H9 (cell line): ENCODE results near the gene SMAD3. TPM values are rescaled to one million over a fixed set of nuclear protein-coding genes. Genes with fewer than 3 reads are reported as not detected.

ENCODE experiments used
- DNase-seq: peaks from one replicate; pipeline ENCODE4 v3.0.0-alpha.2; 2017
- H2AFZ ChIP-seq: one replicate; pipeline ENCODE4 v1.6.1; 2013; ENCODE audit warnings: mild to moderate bottlenecking, low read length, control low read depth, moderate library complexity
- H2AK5ac ChIP-seq: 2 replicates; pipeline ENCODE4 v1.6.1; 2013; ENCODE audit warnings: low read length, control low read depth, mixed read lengths; ENCODE audit not compliant: insufficient read length
- H2BK120ac ChIP-seq: one replicate; pipeline ENCODE4 v1.6.1; 2013; ENCODE audit warnings: low read depth, mild to moderate bottlenecking, low read length, control low read depth, inconsistent platforms; ENCODE audit not compliant: poor library complexity, severe bottlenecking
- H2BK12ac ChIP-seq: 2 replicates; pipeline ENCODE4 v1.6.1; 2013; ENCODE audit warnings: low read length, control low read depth, mixed read lengths, low read depth; ENCODE audit not compliant: insufficient read length
- H2BK15ac ChIP-seq: 2 replicates; pipeline ENCODE4 v1.6.1; 2013; ENCODE audit warnings: low read depth, low read length, control low read depth
- H2BK20ac ChIP-seq: one replicate; pipeline ENCODE4 v1.6.1; 2013; ENCODE audit warnings: low read depth, mild to moderate bottlenecking, low read length, control low read depth, inconsistent platforms; ENCODE audit not compliant: poor library complexity, severe bottlenecking
- H2BK5ac ChIP-seq: 2 replicates; pipeline ENCODE4 v1.6.1; 2013; ENCODE audit warnings: low read length, control low read depth, mixed read lengths; ENCODE audit not compliant: insufficient read length
- H3K14ac ChIP-seq: 2 replicates; pipeline ENCODE4 v1.6.1; 2013; ENCODE audit warnings: low read length, control low read depth; ENCODE audit not compliant: insufficient read depth
- H3K18ac ChIP-seq: 2 replicates; pipeline ENCODE4 v1.6.1; 2013; ENCODE audit warnings: low read depth, mild to moderate bottlenecking, mixed read lengths, low read length, control low read depth; ENCODE audit not compliant: insufficient read length
- H3K23ac ChIP-seq: 2 replicates; pipeline ENCODE4 v1.6.1; 2013; ENCODE audit warnings: low read length, control low read depth, mixed read lengths, low read depth; ENCODE audit not compliant: insufficient read length
- H3K23me2 ChIP-seq: 2 replicates; pipeline ENCODE4 v1.6.1; 2013; ENCODE audit warnings: low read depth, mild to moderate bottlenecking, mixed read lengths, low read length, control low read depth; ENCODE audit not compliant: insufficient read length, poor library complexity, severe bottlenecking
- H3K27ac ChIP-seq: 2 replicates; pipeline ENCODE4 v1.5.1; 2013; ENCODE audit warnings: low read length, control low read depth, mixed read lengths, low read depth; ENCODE audit not compliant: insufficient read length
- H3K27me3 ChIP-seq: 2 replicates; pipeline ENCODE4 v1.6.1; 2013; ENCODE audit warnings: low read length, control low read depth, inconsistent platforms; ENCODE audit not compliant: insufficient read depth
- H3K4ac ChIP-seq: 2 replicates; pipeline ENCODE4 v1.6.1; 2013; ENCODE audit warnings: low read depth, mild to moderate bottlenecking, control low read depth, inconsistent platforms, low read length, moderate library complexity
- H3K4me1 ChIP-seq: 2 replicates; pipeline ENCODE4 v1.6.1; 2013; ENCODE audit warnings: low read length, control low read depth, inconsistent platforms; ENCODE audit not compliant: insufficient read depth
- H3K4me2 ChIP-seq: 2 replicates; pipeline ENCODE4 v1.6.1; 2013; ENCODE audit warnings: low read length, control low read depth, mixed read lengths; ENCODE audit not compliant: insufficient read length, insufficient read depth
- H3K56ac ChIP-seq: 2 replicates; pipeline ENCODE4 v1.6.1; 2013; ENCODE audit warnings: low read depth, mild to moderate bottlenecking, mixed read lengths, low read length, control low read depth; ENCODE audit not compliant: insufficient read length
- H3K79me1 ChIP-seq: 2 replicates; pipeline ENCODE4 v1.6.1; 2013; ENCODE audit warnings: low read depth, mild to moderate bottlenecking, moderate library complexity, low read length, control low read depth, inconsistent platforms; ENCODE audit not compliant: insufficient read depth, poor library complexity, severe bottlenecking
- H3K79me2 ChIP-seq: 2 replicates; pipeline ENCODE4 v1.6.1; 2013; ENCODE audit warnings: low read length, control low read depth, inconsistent platforms; ENCODE audit not compliant: insufficient read depth
- H3K9ac ChIP-seq: 2 replicates; pipeline ENCODE4 v1.6.1; 2013; ENCODE audit warnings: low read length, control low read depth, mixed read lengths; ENCODE audit not compliant: insufficient read length; ENCODE audit errors: extremely low read depth
- H3K9me3 ChIP-seq: one replicate; pipeline ENCODE4 v1.6.1; 2013; ENCODE audit warnings: low read depth, low read length, inconsistent platforms; ENCODE audit not compliant: control insufficient read depth
- H3T11ph ChIP-seq: one replicate; pipeline ENCODE4 v1.6.1; 2013; ENCODE audit warnings: mild to moderate bottlenecking, low read length, control low read depth, inconsistent platforms
- H4K20me1 ChIP-seq: one replicate; pipeline ENCODE4 v1.6.1; 2013; ENCODE audit not compliant: control insufficient read depth, insufficient read length, insufficient read depth
- H4K5ac ChIP-seq: 2 replicates; pipeline ENCODE4 v1.6.1; 2013; ENCODE audit warnings: low read depth, mild to moderate bottlenecking, mixed read lengths, low read length, control low read depth; ENCODE audit not compliant: insufficient read length
- H4K8ac ChIP-seq: replicated peaks from 2 replicates; pipeline ENCODE4 v1.6.1; 2013; ENCODE audit warnings: low read length, control low read depth, mixed read lengths, low read depth; ENCODE audit not compliant: insufficient read length
- H4K91ac ChIP-seq: 2 replicates; pipeline ENCODE4 v1.6.1; 2013; ENCODE audit warnings: low read depth, mild to moderate bottlenecking, moderate library complexity, mixed read lengths, low read length, control low read depth; ENCODE audit not compliant: insufficient read length
- H3K27ac Mint-ChIP-seq, 3 experiments: 2 replicates in 2 of 3; 3 replicates in 1 of 3; pipeline ENCODE4 v1.8.0; 2020 to 2021; ENCODE audit warnings: mixed read lengths in 3 of 3, mild to moderate bottlenecking in 1 of 3, moderate library complexity in 1 of 3
- H3K27me3 Mint-ChIP-seq: 2 replicates; pipeline ENCODE4 v1.8.0; 2021; ENCODE audit warnings: low read depth, mild to moderate bottlenecking, moderate library complexity, mixed read lengths
- H3K36me3 Mint-ChIP-seq, 3 experiments: 2 replicates in 2 of 3; 3 replicates in 1 of 3; pipeline ENCODE4 v1.8.0; 2020 to 2021; ENCODE audit warnings: low read depth in 3 of 3, mixed read lengths in 3 of 3; ENCODE audit not compliant: insufficient read depth in 1 of 3
- H3K4me1 Mint-ChIP-seq, 2 experiments: 2 replicates each; pipeline ENCODE4 v1.8.0; 2020; ENCODE audit warnings: mixed read lengths in 2 of 2
- H3K4me3 Mint-ChIP-seq, 2 experiments: 2 replicates in 1 of 2; 3 replicates in 1 of 2; pipeline ENCODE4 v1.8.0; 2020 to 2021; ENCODE audit warnings: mild to moderate bottlenecking in 2 of 2, mixed read lengths in 2 of 2, moderate library complexity in 1 of 2
- H3K9me3 Mint-ChIP-seq, 2 experiments: 2 replicates in 1 of 2; 3 replicates in 1 of 2; pipeline ENCODE4 v1.8.0; 2020; ENCODE audit warnings: mild to moderate bottlenecking in 2 of 2, mixed read lengths in 2 of 2, moderate library complexity in 1 of 2
- WGBS: extraction: QIAGEN DNeasy Blood & Tissue Kit; methylation state at CpG from one replicate; pipeline ENCODE4 v1.1.7; 2013; ENCODE audit warnings: missing lambda C conversion rate, low lambda C conversion rate, mixed read lengths; ENCODE audit not compliant: insufficient read length; ENCODE audit errors: extremely low coverage; 5-methylcytosine and 5-hydroxymethylcytosine counted together
- total RNA-seq: library from RNA; stranded (reverse); gene quantifications from 2 replicates; pipeline ENCODE4 v1.2.1, GENCODE V29; 2021
- TF ChIP-seq, protein P1 (sequence below): fragments of 200-600 bp; sonication (generic); conservative IDR thresholded peaks from 3 replicates; pipeline ENCODE4 v1.8.0; 2021; ENCODE audit warnings: antibody characterized with exemption, mild to moderate bottlenecking

The SMAD3 gene
- total RNA-seq, 1 experiment from 2014 or later, result 26.7 TPM

- peaks cover 0 to 39% (median 0%) of the 10 kb centered on the region in 3 experiments; a peak in 4 of 7 replicates for H3K36me3 Mint-ChIP-seq
Measured at GRCh38 chr15:67202991-67203390, 137.6 kb downstream of the SMAD3 start.

More at GRCh38 chr15:67202991-67203390, 137.6 kb downstream of the SMAD3 start:
- TF ChIP-seq, protein P1, sequence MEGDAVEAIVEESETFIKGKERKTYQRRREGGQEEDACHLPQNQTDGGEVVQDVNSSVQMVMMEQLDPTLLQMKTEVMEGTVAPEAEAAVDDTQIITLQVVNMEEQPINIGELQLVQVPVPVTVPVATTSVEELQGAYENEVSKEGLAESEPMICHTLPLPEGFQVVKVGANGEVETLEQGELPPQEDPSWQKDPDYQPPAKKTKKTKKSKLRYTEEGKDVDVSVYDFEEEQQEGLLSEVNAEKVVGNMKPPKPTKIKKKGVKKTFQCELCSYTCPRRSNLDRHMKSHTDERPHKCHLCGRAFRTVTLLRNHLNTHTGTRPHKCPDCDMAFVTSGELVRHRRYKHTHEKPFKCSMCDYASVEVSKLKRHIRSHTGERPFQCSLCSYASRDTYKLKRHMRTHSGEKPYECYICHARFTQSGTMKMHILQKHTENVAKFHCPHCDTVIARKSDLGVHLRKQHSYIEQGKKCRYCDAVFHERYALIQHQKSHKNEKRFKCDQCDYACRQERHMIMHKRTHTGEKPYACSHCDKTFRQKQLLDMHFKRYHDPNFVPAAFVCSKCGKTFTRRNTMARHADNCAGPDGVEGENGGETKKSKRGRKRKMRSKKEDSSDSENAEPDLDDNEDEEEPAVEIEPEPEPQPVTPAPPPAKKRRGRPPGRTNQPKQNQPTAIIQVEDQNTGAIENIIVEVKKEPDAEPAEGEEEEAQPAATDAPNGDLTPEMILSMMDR, result no peak
- no peak overlapping the region for H4K5ac ChIP-seq
- no peak overlapping the region for H3K23ac ChIP-seq
- H3K4me1 Mint-ChIP-seq, result peaks cover 9 to 18% of the 10 kb centered on the region in 2 experiments
- no peak overlapping the region for H2BK120ac ChIP-seq
- no peaks in the 10 kb centered on the region for H3K9me3 Mint-ChIP-seq
- no peak overlapping the region for H3K9ac ChIP-seq
- no peak overlapping the region for H3T11ph ChIP-seq
- H3K4me2 ChIP-seq, result no peak overlapping the region
- no peak overlapping the region for H2AK5ac ChIP-seq
- no peaks in the 10 kb centered on the region for H3K79me2 ChIP-seq
- H2BK5ac ChIP-seq, result no peak overlapping the region
- H3K27ac ChIP-seq, result no peak overlapping the region
- H4K91ac ChIP-seq, result no peak overlapping the region
- H3K14ac ChIP-seq, result no peak overlapping the region
- H2BK20ac ChIP-seq, result no peak overlapping the region
- H3K23me2 ChIP-seq, result no peaks in the 10 kb centered on the region
- DNase-seq, result no peak
- H4K20me1 ChIP-seq, result no peaks in the 10 kb centered on the region
- H2BK15ac ChIP-seq, result no peak overlapping the region
- no peaks in the 10 kb centered on the region for H3K9me3 ChIP-seq
- H3K4me3 Mint-ChIP-seq, result no peak overlapping the region
- H3K56ac ChIP-seq, result no peak overlapping the region
- no peak overlapping the region for H2BK12ac ChIP-seq
- H3K4me1 ChIP-seq, result peaks cover 8% of the 10 kb centered on the region; the same call in 1 of the 2 replicates
- WGBS, result no CpG with 5 or more reads among the region's 1 CpG
- no peak overlapping the region for H4K8ac ChIP-seq
- H3K27me3 Mint-ChIP-seq, result no peaks in the 10 kb centered on the region
- H3K79me1 ChIP-seq, result no peaks in the 10 kb centered on the region
- H3K18ac ChIP-seq, result no peak overlapping the region
- H3K27me3 ChIP-seq, result no peaks in the 10 kb centered on the region
- H3K27ac Mint-ChIP-seq, result no peak overlapping the region
- H2AFZ ChIP-seq, result no peak overlapping the region
- H3K4ac ChIP-seq, result no peak overlapping the region
